KOPT-K1 (cell line): ENCODE data around the gene ETV6.

ENCODE experiments used
- H3K27ac ChIP-seq: fragments of 200-600 bp; sonication (generic); 2 replicates; pipeline ENCODE4 v1.5.1; 2016; ENCODE audit warnings: antibody characterized with exemption, mild to moderate bottlenecking, low read depth, low read length; ENCODE audit not compliant: poor library complexity, severe bottlenecking
- H3K36me3 ChIP-seq: fragments of 200-600 bp; sonication (generic); 2 replicates; pipeline ENCODE4 v1.5.1; 2017; ENCODE audit warnings: antibody characterized with exemption, mild to moderate bottlenecking, low read length, moderate library complexity; ENCODE audit not compliant: insufficient read depth
- H3K9me3 ChIP-seq: fragments of 200-600 bp; sonication (generic); 2 replicates; pipeline ENCODE4 v1.5.1; 2017; ENCODE audit warnings: antibody characterized with exemption, low read length, mild to moderate bottlenecking; ENCODE audit not compliant: insufficient read depth, poor library complexity, severe bottlenecking

ETV6 gene

DNA sequence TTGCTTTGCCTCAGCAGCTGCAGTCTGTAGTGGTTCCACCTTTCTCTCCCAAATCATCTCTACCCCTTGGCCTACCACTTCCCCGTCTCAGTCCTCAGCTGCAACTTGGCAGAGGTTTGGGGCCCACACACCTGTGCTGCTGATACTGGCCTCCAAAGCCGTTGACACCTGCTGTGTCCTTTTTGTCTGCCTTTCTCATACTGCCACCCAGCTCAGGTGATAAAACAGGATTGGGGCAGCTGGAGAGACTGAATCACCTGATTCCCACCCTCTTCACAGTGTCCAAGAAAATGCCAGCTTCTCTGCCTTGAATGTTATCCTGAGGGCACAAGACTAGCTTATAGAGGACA lies 103.7 kb downstream of the ETV6 start:
- H3K27ac ChIP-seq: peak overlapping the region; percentile 76
- H3K36me3 ChIP-seq: peaks cover 17% of the 10 kb centered on the region; the same call in 1 of the 2 replicates
- H3K9me3 ChIP-seq: no peaks in the 10 kb centered on the region

GRCh38 chr12:11753826-11754225 lies 104.4 kb downstream of the ETV6 start:
- H3K9me3 ChIP-seq: no peaks in the 10 kb centered on the region
- H3K27ac ChIP-seq: peak overlapping the region; percentile 76
- peaks cover 17% of the 10 kb centered on the region; the same call in 1 of the 2 replicates for H3K36me3 ChIP-seq

DNA sequence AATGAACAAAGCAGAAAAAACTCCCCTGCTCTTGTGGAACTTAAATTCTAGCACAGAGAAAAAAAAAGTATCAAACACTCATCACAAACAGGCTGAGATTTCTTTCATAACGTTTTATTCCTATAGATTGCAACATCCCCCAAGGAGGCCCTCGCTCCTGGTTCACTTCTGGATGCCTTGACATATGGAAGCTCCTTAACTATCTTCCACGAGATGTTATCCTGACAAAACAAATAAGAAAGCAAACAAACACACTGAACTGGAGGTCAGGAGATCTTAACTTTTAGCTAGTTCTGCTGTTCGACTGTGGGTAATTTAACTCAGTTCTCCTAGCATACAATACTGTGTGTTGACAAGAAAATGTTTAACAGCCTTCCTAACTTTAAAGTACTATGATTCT lies 104.8 kb downstream of the ETV6 start:
- Histone ChIP-seq H3K9me3 (no peaks in the 10 kb centered on the region), H3K27ac (peak overlapping the region; percentile 76)

DNA sequence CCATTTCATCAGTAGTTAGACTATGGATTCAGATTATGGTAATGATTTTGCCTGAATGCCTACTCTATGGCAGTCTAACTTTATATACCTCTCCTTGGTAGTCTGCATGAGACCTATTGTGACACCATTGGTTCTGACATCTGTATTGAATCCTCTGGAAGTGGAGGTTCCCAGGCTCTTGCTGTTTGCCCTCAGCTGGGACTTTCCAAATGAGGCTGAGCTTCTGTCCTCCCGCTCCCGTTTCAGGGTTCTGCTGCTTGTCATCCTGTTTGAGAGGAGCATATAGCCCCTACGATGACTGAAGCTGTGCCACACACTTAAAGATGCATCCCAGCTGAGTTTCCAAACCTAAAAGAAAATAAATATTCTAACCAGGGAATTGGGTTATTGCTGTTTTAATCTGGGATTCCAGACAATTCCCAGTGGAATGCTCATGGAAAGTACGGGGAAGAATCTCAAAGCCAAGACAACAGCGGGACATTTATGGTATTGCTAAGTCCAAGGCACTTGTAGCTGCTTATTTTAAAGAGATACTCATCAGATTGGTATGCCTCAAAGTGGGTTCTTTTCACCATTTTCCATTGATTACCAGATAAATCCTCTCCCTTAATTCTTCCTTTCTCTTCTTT lies 105.9 kb downstream of the ETV6 start:
- Histone ChIP-seq H3K9me3 (no peaks in the 10 kb centered on the region), H3K27ac (peak overlapping the region; percentile 76), H3K36me3 (peaks cover 17% of the 10 kb centered on the region; the same call in 1 of the 2 replicates)

More for the DNA sequence above, 104.8 kb downstream of the ETV6 start:
- peaks cover 17% of the 10 kb centered on the region; the same call in 1 of the 2 replicates for H3K36me3 ChIP-seq

GRCh38 chr12:11756022-11756421 lies 106.5 kb downstream of the ETV6 start:
- Histone ChIP-seq H3K36me3 (peaks cover 17% of the 10 kb centered on the region; the same call in 1 of the 2 replicates), H3K9me3 (no peaks in the 10 kb centered on the region), H3K27ac (peak overlapping the region; percentile 76)

GRCh38 chr12:11756523-11756922 lies 107.0 kb downstream of the ETV6 start:
- Histone ChIP-seq H3K36me3 (peaks cover 17% of the 10 kb centered on the region; the same call in 1 of the 2 replicates), H3K27ac (peak overlapping the region; percentile 76), H3K9me3 (no peaks in the 10 kb centered on the region)

GRCh38 chr12:11757095-11757494 lies 107.6 kb downstream of the ETV6 start:
- H3K36me3 ChIP-seq: peaks cover 17% of the 10 kb centered on the region; the same call in 1 of the 2 replicates
- no peaks in the 10 kb centered on the region for H3K9me3 ChIP-seq
- H3K27ac ChIP-seq: peak overlapping the region; percentile 79

- peaks cover 17% of the 10 kb centered on the region; the same call in 1 of the 2 replicates for H3K36me3 ChIP-seq
- peak overlapping the region; percentile 79 for H3K27ac ChIP-seq
- H3K9me3 ChIP-seq: no peaks in the 10 kb centered on the region
These were observed 108.1 kb downstream of the ETV6 start for GRCh38 chr12:11757531-11757930.

GRCh38 chr12:11758087-11758486 lies 108.6 kb downstream of the ETV6 start:
- peak overlapping the region; percentile 79 for H3K27ac ChIP-seq

GRCh38 chr12:11758510-11759493 lies 109.3 kb downstream of the ETV6 start:
- peaks cover 14% of the 10 kb centered on the region; the same call in 1 of the 2 replicates for H3K36me3 ChIP-seq
- no peaks in the 10 kb centered on the region for H3K9me3 ChIP-seq
- peak overlapping the region; percentile 79 for H3K27ac ChIP-seq

More at GRCh38 chr12:11758087-11758486, 108.6 kb downstream of the ETV6 start:
- Histone ChIP-seq H3K9me3 (no peaks in the 10 kb centered on the region), H3K36me3 (peaks cover 17% of the 10 kb centered on the region; the same call in 1 of the 2 replicates)

- Histone ChIP-seq H3K9me3 (no peaks in the 10 kb centered on the region), H3K36me3 (0 out of 2 replicates have a peak, but pooled peaks cover 10% of the 10 kb centered on the region), H3K27ac (peak overlapping the region; percentile 79)
These were observed 110.0 kb downstream of the ETV6 start for GRCh38 chr12:11759494-11759878.

DNA sequence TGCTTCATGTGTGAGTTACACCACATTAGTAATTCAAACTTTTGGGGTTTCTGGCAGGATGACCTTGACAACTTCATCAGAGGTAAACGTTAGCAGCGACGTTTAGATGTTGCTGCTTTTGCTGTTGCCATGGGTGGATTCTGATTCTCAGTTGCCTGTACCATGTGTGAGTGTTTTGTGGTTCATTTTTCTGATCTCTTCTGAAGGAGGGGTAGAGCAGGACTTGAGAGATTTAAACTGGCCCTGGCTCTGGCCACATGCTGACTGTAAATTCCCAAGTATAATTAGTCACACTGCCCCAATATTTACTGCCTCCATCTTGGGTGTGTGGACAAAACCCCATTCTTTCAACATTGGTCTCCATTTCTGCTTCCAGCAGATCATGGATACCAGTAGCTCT lies 110.4 kb downstream of the ETV6 start:
- H3K36me3 ChIP-seq: 0 out of 2 replicates have a peak, but pooled peaks cover 7% of the 10 kb centered on the region
- H3K9me3 ChIP-seq: no peaks in the 10 kb centered on the region
- H3K27ac ChIP-seq: peak overlapping the region; percentile 79

GRCh38 chr12:11761869-11762567 lies 112.5 kb downstream of the ETV6 start:
- peak overlapping the region; percentile 95 for H3K27ac ChIP-seq

GRCh38 chr12:11762723-11763326 lies 113.4 kb downstream of the ETV6 start:
- no peaks in the 10 kb centered on the region for H3K36me3 ChIP-seq
- H3K9me3 ChIP-seq: no peaks in the 10 kb centered on the region
- peak overlapping the region; percentile 95 for H3K27ac ChIP-seq

More at GRCh38 chr12:11761869-11762567, 112.5 kb downstream of the ETV6 start:
- no peaks in the 10 kb centered on the region for H3K36me3 ChIP-seq
- H3K9me3 ChIP-seq: no peaks in the 10 kb centered on the region
